ENCODE results near the gene NPY.

DNA sequence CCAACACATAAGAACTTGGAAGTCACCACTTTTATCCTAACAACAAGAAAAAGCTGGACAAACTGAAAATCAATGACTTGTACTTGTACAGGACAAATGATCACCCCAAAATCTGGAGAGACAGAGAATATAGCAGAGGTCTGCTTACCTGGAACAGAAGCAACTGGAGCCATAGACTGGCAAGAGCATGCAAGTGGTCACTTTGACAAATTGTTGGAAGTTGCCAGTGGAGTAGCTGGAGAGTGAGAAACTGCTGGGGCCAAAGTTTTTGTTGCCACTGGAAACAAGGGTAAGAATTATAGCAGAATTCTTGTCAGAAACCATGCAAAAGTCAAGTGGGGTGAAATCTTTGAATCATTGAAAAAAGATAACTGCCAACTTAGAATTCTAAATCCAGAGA, 35.2 kb downstream of the NPY start:
- TF ChIP-seq POLR2A (IDR thresholded peaks at IDR 0.05), result no peak
- TF ChIP-seq CTCF (IDR thresholded peaks at IDR 0.05), result no peak
